NCI-H748 treated with DMSO at 0.1 percent for 48 hours (cell line): Measurements from ENCODE around the gene POLR3GL.

Source experiments
- DNase-seq: peaks from one replicate; lab custom pipeline; 2025; lab: John Stamatoyannopoulos, UW

POLR3GL gene

DNA sequence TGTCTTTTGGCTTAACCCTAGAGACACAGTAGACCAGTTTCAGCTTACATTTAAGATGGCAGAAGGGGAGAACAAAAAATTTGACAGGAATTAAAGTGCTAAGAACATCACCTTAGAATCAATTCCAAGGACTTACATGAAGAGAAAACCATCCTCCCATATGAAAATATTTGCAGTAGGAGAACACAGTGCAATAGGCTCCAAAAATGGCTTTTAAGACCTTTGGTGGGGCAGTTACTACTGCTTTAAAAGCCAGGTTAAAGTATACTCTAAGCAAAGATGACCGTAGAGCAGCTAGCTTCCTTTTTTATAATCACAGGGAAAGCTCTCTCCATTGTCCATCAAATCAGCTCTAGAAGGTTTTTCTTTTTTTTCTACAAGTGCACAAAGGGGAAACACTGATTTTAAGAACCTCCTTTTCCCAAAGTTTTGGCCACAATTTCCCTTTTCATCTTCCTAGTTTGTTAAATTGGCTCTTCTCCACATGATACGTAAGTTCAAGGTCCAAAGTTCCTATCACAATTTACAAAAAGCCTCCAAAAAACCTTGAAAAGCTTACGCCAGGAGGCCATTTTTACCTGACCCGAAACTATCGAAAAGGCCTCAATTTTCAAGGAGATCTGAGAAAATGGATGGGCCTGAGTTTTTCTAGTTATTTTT lies 28.6 kb downstream of the POLR3GL start:
- DNase-seq = no peak

DNA sequence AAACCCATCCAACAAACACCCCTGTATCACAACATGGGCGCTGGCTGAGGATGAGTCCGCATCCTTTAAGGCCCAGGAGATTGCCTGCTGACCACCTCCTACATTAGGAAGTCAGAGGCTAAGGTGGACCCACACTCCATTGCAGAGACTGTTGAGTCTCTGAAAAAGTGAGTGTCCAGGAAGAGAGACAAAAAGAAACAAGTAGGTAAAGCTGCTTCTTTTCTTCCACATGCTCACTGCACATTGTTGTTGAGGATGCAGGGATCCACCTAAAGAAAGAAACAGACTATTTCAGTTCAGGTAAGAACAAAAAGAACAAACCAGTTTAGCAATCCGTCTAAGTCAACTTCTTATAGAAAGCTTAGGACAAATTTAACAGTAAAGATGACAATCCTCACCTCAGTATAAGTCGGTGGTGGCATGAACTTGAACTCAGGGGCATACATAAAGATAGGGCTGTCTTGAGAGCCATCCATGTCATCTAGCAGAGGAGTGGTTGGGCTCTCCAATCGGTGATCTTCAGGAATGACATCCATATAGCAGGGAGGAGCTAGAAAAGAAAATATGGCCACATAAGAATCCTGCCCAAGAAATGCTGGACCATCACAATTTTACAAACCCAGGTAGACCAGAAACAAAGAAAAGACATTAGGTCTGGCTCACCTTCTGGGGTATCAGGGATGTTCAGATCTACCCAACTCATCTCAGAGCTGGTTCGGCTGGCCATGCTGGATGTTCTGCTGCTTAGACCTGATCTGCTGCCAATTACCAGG lies 29.3 kb downstream of the POLR3GL start:
- DNase-seq = no peak

DNA sequence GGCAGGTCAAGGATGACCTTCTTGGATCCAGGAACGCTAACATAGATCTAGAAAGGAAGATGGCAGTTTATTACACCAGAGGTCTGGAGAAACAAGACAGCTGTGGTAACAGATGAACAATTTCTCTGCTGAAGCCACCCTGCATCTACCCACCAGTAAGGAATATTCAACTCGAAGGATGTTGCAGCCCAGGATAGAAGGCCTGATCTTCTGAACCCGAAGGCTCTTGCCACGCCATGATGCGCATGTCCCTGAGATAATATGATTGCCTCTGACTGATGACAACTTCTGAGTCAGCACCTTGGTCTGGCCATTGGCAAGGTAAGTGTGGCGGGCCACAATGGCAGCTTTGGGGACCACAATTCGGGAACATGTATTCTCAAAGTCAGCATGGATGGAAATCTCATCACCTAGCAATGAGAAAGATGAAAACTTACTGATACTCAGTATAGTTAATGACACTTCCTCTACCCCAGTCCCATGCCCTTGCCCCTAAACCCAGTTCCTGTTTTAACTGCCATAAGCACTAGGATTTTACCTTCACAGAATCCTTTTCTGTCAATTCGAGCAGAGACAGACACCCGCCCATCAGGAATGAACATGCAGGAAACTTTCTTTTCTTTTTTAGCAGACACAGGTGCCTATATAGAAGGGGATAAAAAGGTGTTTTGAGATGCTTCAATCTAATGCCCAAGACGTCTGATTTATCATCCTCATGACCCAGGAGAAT lies 30.1 kb downstream of the POLR3GL start:
- no peak for DNase-seq

- DNase-seq = no peak
Measured at GRCh38 chr1:145995148-145995881, 30.8 kb downstream of the POLR3GL start.

GRCh38 chr1:145995964-145996432 lies 31.5 kb downstream of the POLR3GL start:
- DNase-seq = no peak

DNA sequence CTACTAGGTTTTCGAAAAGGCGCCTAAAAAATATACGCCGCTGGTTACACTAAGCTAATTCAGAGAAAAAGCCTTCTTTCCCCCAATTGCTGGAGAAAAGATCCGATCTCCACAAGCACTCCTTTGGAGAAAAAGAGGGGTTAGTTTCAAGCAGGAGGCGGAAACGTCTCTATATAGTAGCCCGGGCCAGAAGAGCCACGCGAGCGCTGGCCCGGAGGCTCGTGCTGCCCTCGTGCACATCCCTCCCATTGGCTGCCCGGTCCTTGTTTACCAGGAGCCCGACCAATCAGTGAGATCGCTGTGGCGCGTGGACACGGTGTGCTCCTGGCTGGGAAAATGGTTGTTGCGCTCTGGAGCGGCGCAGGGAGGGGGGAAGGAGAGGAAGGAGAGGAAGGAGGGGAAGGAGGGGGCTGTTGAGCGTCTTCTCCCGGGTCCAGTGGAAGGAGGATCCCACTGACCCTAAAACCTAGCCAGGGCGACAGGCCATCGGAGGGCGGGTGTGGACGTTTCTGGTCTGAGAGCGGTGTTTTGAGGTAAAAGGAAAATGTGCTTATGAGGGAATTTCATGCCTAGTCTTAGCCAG lies 32.0 kb downstream of the POLR3GL start, which contains the start of gene TXNIP:
TSS of gene TXNIP (minus strand) at position 147 of the 583 bp plus-strand sequence. CDS start 313 bp downstream, outside the sequence.
- DNase-seq = peak; percentile 96

GRCh38 chr1:145997016-145997717 lies 32.7 kb downstream of the POLR3GL start:
- DNase-seq = peak; percentile 30

GRCh38 chr1:145997718-145998023 lies 33.2 kb downstream of the POLR3GL start:
- peak; percentile 28 for DNase-seq

DNA sequence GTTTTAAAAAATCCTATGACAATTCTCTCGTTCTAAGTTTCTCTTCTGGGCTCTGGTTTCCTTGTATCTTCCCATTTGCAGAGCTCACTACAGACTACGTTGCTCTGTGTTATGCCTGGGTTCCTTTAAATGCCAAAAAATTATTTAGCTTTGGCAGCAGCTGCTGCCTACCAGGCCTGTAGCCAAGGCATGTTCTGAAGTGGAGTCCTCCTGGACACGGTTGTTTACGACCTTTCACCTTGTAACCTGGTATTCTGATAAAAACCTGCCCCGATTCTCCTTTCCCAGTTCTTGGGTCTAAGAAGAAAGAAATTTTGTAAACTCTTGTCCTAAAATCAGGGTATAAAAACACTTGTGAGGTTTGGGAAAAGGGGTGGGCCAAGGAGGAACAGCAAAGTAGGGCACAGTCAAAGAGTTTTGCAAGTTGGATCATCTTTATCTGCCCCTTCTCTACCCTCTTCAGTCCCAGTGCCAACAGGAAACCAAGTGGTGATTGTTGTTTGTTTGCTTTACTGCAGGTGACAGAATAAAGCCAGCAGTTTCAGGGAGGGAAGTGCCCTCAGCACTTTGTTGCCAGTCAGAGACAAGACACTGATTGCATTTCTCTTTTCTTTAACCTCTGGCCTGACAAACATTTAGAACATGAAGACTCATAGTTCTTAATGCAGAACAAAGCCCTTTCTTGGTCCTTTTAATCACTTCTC lies 35.0 kb downstream of the POLR3GL start:
- peak; percentile 56 for DNase-seq

DNA sequence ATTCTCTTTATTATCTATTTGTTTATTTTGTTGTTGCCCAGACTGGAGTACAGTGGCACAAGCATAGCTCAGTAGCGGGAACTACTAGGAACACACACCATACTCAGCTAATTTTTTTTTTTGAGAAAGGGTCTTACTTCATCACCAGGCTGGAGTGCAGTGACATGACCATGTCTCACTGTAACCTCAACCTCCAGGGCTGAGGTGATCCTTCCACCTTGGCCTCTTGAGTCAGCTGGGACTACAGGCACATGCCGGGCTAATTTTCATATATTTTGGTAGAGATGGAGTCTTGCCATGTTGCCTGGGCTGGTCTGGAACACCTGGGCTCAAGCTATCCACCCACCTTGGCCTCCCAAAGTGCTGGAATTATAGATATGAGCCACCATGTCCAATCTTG lies 37.2 kb downstream of the POLR3GL start:
- DNase-seq = no peak

- no peak for DNase-seq
Measured at GRCh38 chr1:146007489-146008133, 43.1 kb downstream of the POLR3GL start.

- DNase-seq = no peak
Measured at GRCh38 chr1:146010126-146010738, 45.7 kb downstream of the POLR3GL start.

DNA sequence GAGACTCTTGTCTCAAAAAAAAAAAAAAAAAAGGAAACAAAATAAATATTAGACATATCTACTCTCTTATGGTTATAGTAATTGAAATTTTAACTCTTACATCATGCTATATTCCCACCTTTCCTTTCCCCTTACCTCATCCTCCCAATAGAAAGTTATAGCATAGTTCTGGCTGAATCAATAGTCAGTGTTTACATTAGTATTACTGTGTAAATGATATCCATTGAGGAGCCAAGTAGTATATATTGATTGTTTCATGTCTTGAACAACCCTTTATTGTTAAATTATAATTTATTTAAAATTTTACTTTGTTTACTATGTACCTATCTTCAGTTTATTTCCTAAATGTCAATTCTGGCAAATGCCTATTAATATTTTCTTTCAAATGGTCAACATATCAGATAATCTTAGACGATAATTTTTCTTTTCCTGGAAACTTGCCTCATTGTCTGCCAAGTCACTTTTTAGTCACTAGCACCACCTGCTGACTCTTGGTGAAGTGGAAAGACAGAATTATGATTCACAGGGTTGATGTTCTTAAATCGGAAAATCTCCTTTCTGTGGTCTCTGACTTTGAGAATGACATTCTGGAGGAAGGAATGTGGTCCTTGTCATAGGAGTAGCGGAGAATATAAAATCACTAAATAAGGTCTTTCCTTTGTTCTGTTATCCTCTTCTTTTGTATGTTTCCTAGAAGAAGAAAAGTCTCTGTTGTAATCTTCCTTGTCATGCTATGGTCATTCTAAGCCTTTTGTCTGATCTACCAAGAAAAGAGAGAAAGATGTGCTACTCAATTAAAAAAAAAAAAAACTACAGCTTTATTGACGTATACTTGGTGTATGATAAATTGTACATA lies 48.4 kb downstream of the POLR3GL start:
- DNase-seq = peak; percentile 70

DNA sequence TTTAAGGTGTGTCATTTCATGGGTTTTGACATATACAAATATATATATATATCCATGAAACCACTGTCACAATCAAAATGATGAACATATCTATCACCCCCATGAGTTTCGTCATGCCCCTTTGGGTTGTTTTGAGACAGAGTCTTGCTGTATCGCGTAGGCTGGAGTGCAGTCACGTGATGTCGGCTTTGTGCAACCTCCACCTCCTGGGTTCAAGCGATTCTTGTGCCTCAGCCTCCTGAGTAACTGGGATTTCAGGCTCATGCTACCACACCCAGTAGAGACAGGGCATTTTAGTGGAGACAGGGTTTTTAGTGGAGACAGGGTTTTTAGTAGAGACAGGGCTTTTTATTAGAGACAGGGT lies 49.1 kb downstream of the POLR3GL start:
- DNase-seq = no peak

DNA sequence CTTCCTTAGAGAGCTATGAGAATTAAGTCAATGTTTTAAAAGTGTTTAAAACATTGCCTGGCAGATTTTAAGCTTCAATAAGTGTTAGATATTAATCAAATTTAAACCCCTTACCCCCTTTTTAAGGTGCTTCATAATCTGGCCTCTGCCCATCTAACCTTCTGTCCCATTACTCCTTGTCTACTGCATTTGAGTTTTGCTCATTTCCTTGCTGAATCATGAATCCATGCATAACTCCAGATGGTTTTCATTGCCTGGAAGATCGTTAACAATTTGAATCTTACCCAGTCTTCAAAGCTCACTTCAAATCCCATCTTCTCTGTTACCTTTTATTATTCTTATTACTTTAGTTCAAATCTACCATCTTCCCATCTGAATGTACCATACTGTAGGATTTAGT lies 52.4 kb downstream of the POLR3GL start:
- no peak for DNase-seq

DNA sequence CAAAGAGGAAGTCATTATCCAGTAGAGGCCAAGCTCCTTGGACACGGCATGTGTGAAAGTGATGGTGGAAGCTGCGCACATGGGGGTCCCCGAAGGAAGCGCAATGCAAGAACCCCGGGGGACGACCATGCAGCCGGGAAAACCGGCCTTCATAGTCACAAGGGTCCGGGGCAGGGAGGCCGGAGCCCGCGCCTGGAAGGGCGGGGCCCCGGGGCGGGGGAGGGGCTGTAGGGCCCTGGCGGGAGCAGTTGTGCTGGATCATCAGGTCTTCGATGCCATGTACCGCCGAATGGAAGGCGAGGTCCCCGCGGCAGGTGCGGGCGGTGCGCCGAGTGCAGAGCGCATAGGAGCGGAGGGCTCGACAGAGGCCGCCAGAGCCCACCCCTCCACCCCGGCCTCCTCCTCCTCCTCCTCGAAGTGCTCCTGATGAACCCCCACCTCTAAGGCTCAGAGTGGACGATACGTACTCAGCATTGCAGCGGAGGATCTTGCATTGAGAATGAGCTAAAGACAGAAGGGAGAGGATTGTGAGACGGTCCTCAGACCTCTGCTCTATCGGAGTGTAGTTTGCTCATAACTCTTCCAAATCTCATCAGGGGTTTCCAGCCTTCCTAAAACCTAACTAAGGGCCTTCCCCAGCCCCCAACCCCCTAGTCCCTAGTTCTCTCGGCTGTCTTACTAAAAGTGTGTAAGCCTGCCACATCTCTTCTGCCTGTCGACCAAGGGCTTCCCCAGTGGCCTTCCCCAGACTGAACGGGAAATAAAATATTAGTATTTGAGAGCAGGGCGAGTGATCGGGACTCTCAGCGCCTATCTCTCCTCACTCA lies 55.0 kb downstream of the POLR3GL start:
- no peak for DNase-seq
